ENCODE measurements around the gene PRPSAP2.
"Not testable (repeated sequence)": the region's sequence is repeated elsewhere in the genome, so short reads cannot be mapped to it uniquely, and the experiment has no call there.

PRPSAP2 gene

GRCh38 chr17:18857864-18858566 is at the start of gene PRPSAP2:
Gene PRPSAP2, plus strand, starts transcription at chr17:18858131. Its CDS starts 7,703 bp downstream, at chr17:18865834.
- peak; percentile 91 for DNase-seq

GRCh38 chr17:18815924-18816323 is 42.0 kb upstream of the PRPSAP2 start:
- DNase-seq = not testable (repeated sequence)

- DNase-seq = peak; percentile 6
Observed at GRCh38 chr17:18816489-18817371, 41.2 kb upstream of the PRPSAP2 start.

- DNase-seq = not testable (repeated sequence)
Observed at GRCh38 chr17:18821430-18821829, 36.5 kb upstream of the PRPSAP2 start.

GRCh38 chr17:18827613-18828012 is 30.3 kb upstream of the PRPSAP2 start:
- not testable (repeated sequence) for DNase-seq

GRCh38 chr17:18848501-18848900 is 9.4 kb upstream of the PRPSAP2 start:
- DNase-seq = no peak

GRCh38 chr17:18850679-18851078 is 7.3 kb upstream of the PRPSAP2 start:
- DNase-seq = no peak

- no peak for DNase-seq
Observed at GRCh38 chr17:18851201-18851600, 6.7 kb upstream of the PRPSAP2 start.

GRCh38 chr17:18854956-18855355 is 3.0 kb upstream of the PRPSAP2 start:
- no peak for DNase-seq

GRCh38 chr17:18855831-18856569 is 1.9 kb upstream of the PRPSAP2 start:
- peak; percentile 90 for DNase-seq

- DNase-seq = no peak
Observed at GRCh38 chr17:18856570-18856915, 1.4 kb upstream of the PRPSAP2 start.

- no peak for DNase-seq
Observed at GRCh38 chr17:18858567-18859245, 775 bp downstream of the PRPSAP2 start.

GRCh38 chr17:18859256-18859655 is 1.3 kb downstream of the PRPSAP2 start:
- DNase-seq = no peak

- DNase-seq = no peak
Observed at GRCh38 chr17:18860161-18860972, 2.4 kb downstream of the PRPSAP2 start.

- DNase-seq = no peak
Observed at GRCh38 chr17:18862011-18862410, 4.1 kb downstream of the PRPSAP2 start.

- DNase-seq = not testable (repeated sequence)
Observed at GRCh38 chr17:18864996-18865395, 7.1 kb downstream of the PRPSAP2 start.

- no peak for DNase-seq
Observed at GRCh38 chr17:18866866-18867813, 9.2 kb downstream of the PRPSAP2 start.

- DNase-seq = no peak
Observed at GRCh38 chr17:18877104-18877645, 19.2 kb downstream of the PRPSAP2 start.

GRCh38 chr17:18888766-18889290 is 30.9 kb downstream of the PRPSAP2 start:
- no peak for DNase-seq

GRCh38 chr17:18889658-18890057 is 31.7 kb downstream of the PRPSAP2 start:
- no peak for DNase-seq
